Esophagus muscularis mucosa (tissue), 4 donors: ENCODE results near the gene NINJ2. TPM values are rescaled to one million over a fixed set of nuclear protein-coding genes. Genes with fewer than 3 reads are reported as not detected.
A peak's percentile ranks its signal among the peaks of the same experiment; 100 is the strongest.

Source experiments
- DNase-seq: peaks from one replicate; pipeline ENCODE4 v3.0.0-alpha.2; 2017; ENCODE audit errors: extremely low spot score
- H3K27ac ChIP-seq, 4 donors: fragments of 200-600 bp; sonication (generic); replicated peaks in 1 of 4; 1 replicate in 3 of 4; 2 replicates in 1 of 4; pipeline ENCODE4 v1.5.1; 2016 to 2019; ENCODE audit warnings: mild to moderate bottlenecking in 1 of 4
- H3K27me3 ChIP-seq, 4 donors: fragments of 200-600 bp; sonication (generic); one replicate each; pipeline versions ENCODE4 v1.5.1 to v1.6.0; 2016 to 2019
- H3K36me3 ChIP-seq, 4 donors: fragments of 200-600 bp; sonication (generic); one replicate each; pipeline ENCODE4 v1.5.1; 2016 to 2019
- H3K4me1 ChIP-seq, 4 donors: fragments of 200-600 bp; sonication (generic); one replicate each; pipeline ENCODE4 v1.5.1; 2016 to 2019
- H3K4me3 ChIP-seq, 4 donors: fragments of 200-600 bp; sonication (generic); 1 replicate in 2 of 4; 2 replicates in 2 of 4; pipeline ENCODE4 v1.5.1; 2016 to 2019; ENCODE audit warnings: mild to moderate bottlenecking in 4 of 4, moderate library complexity in 1 of 4
- H3K9me3 ChIP-seq, 4 donors: fragments of 200-600 bp; sonication (generic); 1 replicate in 3 of 4; 2 replicates in 1 of 4; pipeline ENCODE4 v1.5.1; 2016 to 2019
- EP300 ChIP-seq: sonication (generic); formaldehyde crosslinking; IDR thresholded peaks from one replicate; pipeline ENCODE4 v1.6.1; 2017; ENCODE audit warnings: antibody characterized with exemption
- POLR2A ChIP-seq: fragments of 450-650 bp; IDR thresholded peaks from one replicate; pipeline ENCODE4 v1.6.1; 2017; ENCODE audit warnings: antibody characterized with exemption, moderate library complexity, mild to moderate bottlenecking, low read depth
- POLR2AphosphoS5 ChIP-seq, 2 donors: sonication (generic); formaldehyde crosslinking; IDR thresholded peaks; one replicate each; pipeline ENCODE4 v1.6.1; 2017; ENCODE audit warnings: antibody characterized with exemption in 2 of 2
- WGBS: methylation state at CpG from one replicate; pipeline ENCODE4 v1.1.5; 2018; 5-methylcytosine and 5-hydroxymethylcytosine counted together
- intact Hi-C: fragments of 100-400 bp; cut with DNase I; formaldehyde crosslinking; loops from one replicate; pipeline ENCODE4 v1.15.1; 2023
- total RNA-seq, 4 donors: library from RNA; depleted of rRNA; stranded (reverse); fragments of >200 nt; gene quantifications; one replicate each; pipeline versions ENCODE4 v1.1.0 to v1.2.1, GENCODE V29; 2016
- TF ChIP-seq, protein P1 (sequence below), 3 experiments: fragments of 200-600 bp in 2 of 3; fragments of 450-650 bp in 1 of 3; sonication (generic) in 2 of 3; IDR thresholded peaks; one replicate each; pipeline ENCODE4 v1.5.1; 2017 to 2019; ENCODE audit warnings: antibody characterized with exemption in 3 of 3, mild to moderate bottlenecking in 2 of 3, moderate library complexity in 1 of 3

NINJ2 gene
- total RNA-seq, 4 donors from 2014 or later: 2.9 to 11.1 (median 7.1) TPM

DNA sequence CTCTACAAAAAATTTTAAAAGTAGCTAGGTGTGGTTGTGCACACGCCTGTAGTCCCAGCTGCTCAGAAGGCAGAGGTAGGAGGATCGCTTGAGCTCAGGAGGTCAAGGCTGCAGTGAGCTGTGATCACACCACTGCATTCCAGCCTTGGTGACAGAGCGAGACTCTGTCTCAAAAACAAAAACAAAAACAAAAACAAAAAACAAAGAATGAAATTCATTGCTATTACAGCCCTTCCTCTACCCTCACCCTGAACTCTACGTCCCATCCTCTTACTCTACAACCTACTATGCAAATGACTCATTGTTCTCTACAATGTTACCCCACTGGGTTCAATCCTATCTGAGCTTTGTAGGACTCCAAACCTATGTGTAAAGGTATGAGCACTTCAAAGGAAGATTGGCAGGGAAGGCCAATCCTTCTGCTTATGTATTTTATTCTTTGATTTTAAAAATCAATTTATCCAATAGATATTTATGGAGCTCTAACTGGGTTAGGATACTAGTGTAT, 39.3 kb downstream of the NINJ2 start:
- Histone ChIP-seq H3K4me1 (peaks cover 0 to 37% (median 11%) of the 10 kb centered on the region in 4 donors), H3K27me3 (no peaks in the 10 kb centered on the region), H3K9me3 (no peaks in the 10 kb centered on the region), H3K36me3 (no peaks in the 10 kb centered on the region), H3K4me3 (no peak overlapping the region), H3K27ac (peak overlapping the region in 1 of 4 donors; percentile 52)
- TF ChIP-seq POLR2AphosphoS5 (IDR thresholded peaks at IDR 0.05): no peak
- intact Hi-C loops: no loop called here
- DNase-seq: no peak
- WGBS: 87% methylated on average over 4 of the region's 4 CpGs

DNA sequence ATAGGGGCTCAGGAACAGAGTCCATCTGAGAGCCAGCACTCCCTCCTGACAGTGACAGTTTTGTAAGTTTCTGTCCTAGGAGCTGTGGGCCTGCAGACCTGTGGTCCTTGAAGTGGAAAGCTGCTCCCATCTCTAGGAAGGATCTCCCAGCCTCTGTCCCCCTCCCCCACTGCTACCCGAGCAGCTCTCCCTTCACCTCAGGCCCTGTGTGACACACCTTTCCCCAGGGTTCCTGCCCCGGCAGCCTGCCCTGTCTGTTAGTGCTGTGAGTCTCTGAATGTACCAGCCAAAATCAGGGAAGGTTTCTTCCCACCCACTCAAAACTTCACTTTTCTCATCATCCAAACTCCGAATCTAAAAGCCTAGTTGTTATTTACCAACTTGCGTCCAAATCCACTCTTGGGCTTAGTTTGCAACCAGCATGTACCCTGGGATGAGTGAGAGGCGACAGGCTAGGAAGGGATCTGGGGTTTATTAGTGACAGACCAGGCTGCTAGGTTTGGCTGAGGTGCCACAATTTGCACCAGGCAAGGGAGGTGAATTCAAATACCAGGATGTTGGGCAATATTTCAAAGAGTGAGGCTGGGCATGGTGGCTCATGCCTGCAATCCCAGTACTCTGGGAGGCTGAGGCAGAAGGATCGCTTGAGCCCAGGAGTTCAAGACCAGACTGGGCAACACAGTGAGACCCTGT, 39.9 kb downstream of the NINJ2 start:
- intact Hi-C loops: no loop called here
- TF ChIP-seq POLR2A (no peak), POLR2AphosphoS5 (IDR thresholded peaks at IDR 0.05) (no peak), EP300 (no peak)
- TF ChIP-seq, protein P1, sequence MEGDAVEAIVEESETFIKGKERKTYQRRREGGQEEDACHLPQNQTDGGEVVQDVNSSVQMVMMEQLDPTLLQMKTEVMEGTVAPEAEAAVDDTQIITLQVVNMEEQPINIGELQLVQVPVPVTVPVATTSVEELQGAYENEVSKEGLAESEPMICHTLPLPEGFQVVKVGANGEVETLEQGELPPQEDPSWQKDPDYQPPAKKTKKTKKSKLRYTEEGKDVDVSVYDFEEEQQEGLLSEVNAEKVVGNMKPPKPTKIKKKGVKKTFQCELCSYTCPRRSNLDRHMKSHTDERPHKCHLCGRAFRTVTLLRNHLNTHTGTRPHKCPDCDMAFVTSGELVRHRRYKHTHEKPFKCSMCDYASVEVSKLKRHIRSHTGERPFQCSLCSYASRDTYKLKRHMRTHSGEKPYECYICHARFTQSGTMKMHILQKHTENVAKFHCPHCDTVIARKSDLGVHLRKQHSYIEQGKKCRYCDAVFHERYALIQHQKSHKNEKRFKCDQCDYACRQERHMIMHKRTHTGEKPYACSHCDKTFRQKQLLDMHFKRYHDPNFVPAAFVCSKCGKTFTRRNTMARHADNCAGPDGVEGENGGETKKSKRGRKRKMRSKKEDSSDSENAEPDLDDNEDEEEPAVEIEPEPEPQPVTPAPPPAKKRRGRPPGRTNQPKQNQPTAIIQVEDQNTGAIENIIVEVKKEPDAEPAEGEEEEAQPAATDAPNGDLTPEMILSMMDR (IDR thresholded peaks at IDR 0.05): no peak
- peaks cover 0 to 40% (median 9%) of the 10 kb centered on the region in 4 donors for H3K4me1 ChIP-seq

DNA sequence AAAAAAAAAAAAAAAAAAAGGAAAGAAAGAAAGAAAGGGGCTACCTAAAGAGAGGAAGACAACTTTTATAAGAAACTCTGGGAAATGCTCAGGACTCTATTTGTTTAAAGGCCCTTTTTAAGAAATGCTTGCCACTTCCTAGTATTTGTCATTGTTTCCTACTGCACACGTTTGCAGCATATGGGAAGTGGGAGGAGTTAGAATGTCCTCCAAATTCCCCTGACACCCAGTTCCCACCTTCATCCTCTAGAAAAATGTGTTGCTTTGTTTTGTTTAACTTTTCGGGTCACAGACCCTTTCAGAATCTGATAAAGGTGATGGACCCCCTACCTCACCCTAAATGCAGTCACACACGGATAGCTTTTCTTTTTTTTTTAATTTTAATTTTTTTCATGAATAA, 40.8 kb downstream of the NINJ2 start:
- no peak for TF ChIP-seq POLR2A
- TF ChIP-seq POLR2AphosphoS5 (IDR thresholded peaks at IDR 0.05): peak; percentile 36 to 70
- TF ChIP-seq EP300: no peak
- DNase-seq: no peak
- Histone ChIP-seq H3K36me3 (no peaks in the 10 kb centered on the region), H3K9me3 (no peaks in the 10 kb centered on the region), H3K27ac (peak overlapping the region; percentile 49 to 54 (median 52)), H3K4me3 (no peak overlapping the region), H3K27me3 (no peaks in the 10 kb centered on the region), H3K4me1 (peaks cover 0 to 45% (median 9%) of the 10 kb centered on the region in 4 donors)
- intact Hi-C loops: no loop called here
- WGBS: 44% methylated on average over 3 of the region's 3 CpGs

More for the DNA sequence above, 39.9 kb downstream of the NINJ2 start:
- H3K27me3 ChIP-seq: no peaks in the 10 kb centered on the region
- DNase-seq: no peak
- H3K27ac ChIP-seq: peak overlapping the region; percentile 12 to 52 (median 52)
- H3K4me3 ChIP-seq: no peak overlapping the region
- no peaks in the 10 kb centered on the region for H3K36me3 ChIP-seq
- H3K9me3 ChIP-seq: no peaks in the 10 kb centered on the region
- WGBS: 93% methylated on average over 6 of the region's 6 CpGs

DNA sequence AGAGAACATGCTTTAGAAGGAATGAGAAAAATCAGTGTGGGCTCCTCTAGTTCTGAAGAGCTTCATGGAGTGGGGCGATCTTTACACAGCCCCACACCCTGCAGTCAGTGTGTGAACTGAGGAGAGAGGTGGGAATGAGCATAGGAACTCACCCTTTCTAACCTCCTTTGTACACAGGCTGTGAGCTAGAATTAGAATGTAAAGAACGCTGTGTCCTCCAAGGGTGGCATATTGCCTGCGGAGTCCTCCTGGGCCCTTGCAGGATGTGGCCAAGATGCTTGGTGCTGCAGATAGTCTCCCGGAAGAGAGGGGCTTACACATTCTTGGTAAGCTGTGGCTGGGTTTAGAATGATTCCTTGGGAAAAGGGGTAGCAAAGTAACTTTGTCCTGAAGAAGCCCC, 43.9 kb downstream of the NINJ2 start:
- intact Hi-C loops: no loop called here
- H3K27ac ChIP-seq: no peak overlapping the region

DNA sequence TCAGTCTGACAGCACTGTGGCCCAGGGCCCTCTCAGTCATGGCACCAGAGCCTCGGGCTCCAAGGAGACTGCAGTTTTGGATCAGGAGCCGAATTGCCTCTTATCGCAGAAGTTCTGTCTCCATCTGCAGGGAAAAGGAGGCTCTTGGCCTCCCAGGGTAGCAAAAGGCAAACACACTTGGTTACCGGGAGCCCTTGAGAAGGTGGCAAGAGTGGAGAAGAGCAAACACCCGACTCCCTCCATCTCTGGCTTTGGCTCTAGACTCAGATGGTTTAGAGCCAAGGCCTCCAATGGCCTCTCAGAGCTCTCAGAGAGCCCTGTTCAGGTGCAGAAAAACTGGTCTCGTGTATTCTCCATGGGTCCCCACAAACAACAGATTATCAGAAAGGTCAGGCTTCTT, 44.6 kb downstream of the NINJ2 start:
- WGBS: 95% methylated on average over 4 of the region's 6 CpGs
- no peaks in the 10 kb centered on the region for H3K9me3 ChIP-seq
- no peaks in the 10 kb centered on the region for H3K27me3 ChIP-seq
- TF ChIP-seq POLR2AphosphoS5 (IDR thresholded peaks at IDR 0.05) (no peak), POLR2A (no peak), EP300 (no peak)
- TF ChIP-seq, protein P1 (IDR thresholded peaks at IDR 0.05): no peak
- H3K4me1 ChIP-seq: peaks cover 3 to 73% (median 29%) of the 10 kb centered on the region in 4 donors
- H3K4me3 ChIP-seq: no peak overlapping the region
- intact Hi-C loops: no loop called here
- H3K27ac ChIP-seq: no peak overlapping the region
- no peaks in the 10 kb centered on the region for H3K36me3 ChIP-seq
- no peak for DNase-seq

More for the DNA sequence above, 43.9 kb downstream of the NINJ2 start:
- Histone ChIP-seq H3K4me3 (no peak overlapping the region), H3K4me1 (peaks cover 3 to 72% (median 29%) of the 10 kb centered on the region in 4 donors), H3K27me3 (no peaks in the 10 kb centered on the region), H3K9me3 (no peaks in the 10 kb centered on the region), H3K36me3 (no peaks in the 10 kb centered on the region)
- TF ChIP-seq POLR2AphosphoS5 (IDR thresholded peaks at IDR 0.05) (no peak), EP300 (no peak), POLR2A (no peak)
- TF ChIP-seq, protein P1 (IDR thresholded peaks at IDR 0.05): no peak
- WGBS: 88% methylated on average over 4 of the region's 4 CpGs
- no peak for DNase-seq
